Loucy (cell line): ENCODE measurements around the gene SGMS1.

Experiments used
- CTCF ChIP-seq: fragments of 200-600 bp; sonication (generic); conservative IDR thresholded peaks from 2 replicates; pipeline ENCODE4 v1.5.1; 2014; ENCODE audit warnings: mild to moderate bottlenecking, antibody characterized with exemption, low read length
- EZH2phosphoT487 ChIP-seq: fragments of 200-600 bp; IDR thresholded peaks from 2 replicates; pipeline ENCODE4 v1.6.1; 2018; ENCODE audit warnings: antibody characterized with exemption, mild to moderate bottlenecking, moderate library complexity, borderline replicate concordance

- TF ChIP-seq CTCF (no peak), EZH2phosphoT487 (no peak)
Observed at GRCh38 chr10:50336140-50336539, 287.6 kb downstream of the SGMS1 start.
